H1 (cell line): ENCODE results near the gene CCL28. TPM values are rescaled to one million over a fixed set of nuclear protein-coding genes. Genes with fewer than 3 reads are reported as not detected.

Source experiments
- CTCF ChIA-PET: fragments of 300-600 bp; sonication (Branson Sonifier 250); formaldehyde crosslinking; loops from one replicate; lab custom pipeline; 2021; ENCODE audit not compliant: partially characterized antibody; lab: Charles Lee
- POLR2A ChIA-PET: fragments of 300-600 bp; sonication (Branson Sonifier 250); formaldehyde crosslinking; loops from one replicate; lab custom pipeline; 2021; ENCODE audit warnings: inconsistent platforms; ENCODE audit not compliant: partially characterized antibody; lab: Charles Lee
- DNase-seq, 2 experiments: peaks; one replicate each; pipeline versions ENCODE4 v3.0.0 to v3.0.0-alpha.2; 2010 to 2022; ENCODE audit warnings: low spot score in 2 of 2, low read depth in 1 of 2, mixed read lengths in 1 of 2
- FAIRE-seq: peaks from 2 replicates; lab custom pipeline; 2011; peaks lifted over from hg19 to GRCh38; lab: Jason Lieb, UNC
- H2AFZ ChIP-seq: 2 replicates; pipeline ENCODE4 v1.8.1; 2012; ENCODE audit warnings: low read length, inconsistent platforms
- H2AK5ac ChIP-seq: 2 replicates; pipeline ENCODE4 v1.6.1; 2013; ENCODE audit warnings: low read depth, low read length
- H2BK120ac ChIP-seq: replicated peaks from 2 replicates; pipeline ENCODE3; 2013; ENCODE audit warnings: low read depth, low read length, inconsistent platforms
- H2BK12ac ChIP-seq: 2 replicates; pipeline ENCODE4 v1.6.1; 2013; ENCODE audit warnings: low read depth, low read length
- H2BK15ac ChIP-seq: 2 replicates; pipeline ENCODE4 v1.6.1; 2013; ENCODE audit warnings: low read length
- H2BK20ac ChIP-seq: 2 replicates; pipeline ENCODE4 v1.6.1; 2013; ENCODE audit warnings: low read length
- H2BK5ac ChIP-seq: 2 replicates; pipeline ENCODE4 v1.6.1; 2013; ENCODE audit warnings: low read depth, low read length
- H3K14ac ChIP-seq: 2 replicates; pipeline ENCODE4 v1.6.1; 2013; ENCODE audit warnings: inconsistent platforms; ENCODE audit not compliant: insufficient read length
- H3K18ac ChIP-seq: 2 replicates; pipeline ENCODE4 v1.6.1; 2013; ENCODE audit warnings: low read length; ENCODE audit errors: extremely low read depth
- H3K23ac ChIP-seq: 2 replicates; pipeline ENCODE4 v1.6.1; 2013; ENCODE audit warnings: inconsistent platforms; ENCODE audit not compliant: insufficient read length
- H3K23me2 ChIP-seq: 2 replicates; pipeline ENCODE4 v1.6.1; 2013; ENCODE audit warnings: low read depth, low read length
- H3K27ac ChIP-seq: 2 replicates; pipeline ENCODE4 v1.6.1; 2011; ENCODE audit warnings: low read depth, low read length, inconsistent platforms
- H3K27me3 ChIP-seq, 4 experiments: replicated peaks in 1 of 4; 1 replicate in 1 of 4; 2 replicates in 3 of 4; pipeline versions ENCODE4 v1.6.1 to v1.8.1; 2011 to 2013; ENCODE audit warnings: low read length in 3 of 4, mild to moderate bottlenecking in 3 of 4, inconsistent platforms in 2 of 4, mixed read lengths in 2 of 4, moderate library complexity in 1 of 4; ENCODE audit not compliant: control insufficient read depth in 3 of 4, insufficient read depth in 3 of 4; ENCODE audit errors: extremely low read depth in 1 of 4
- H3K36me3 ChIP-seq, 4 experiments: 2 replicates each; pipeline versions ENCODE4 v1.6.1 to v1.8.1; 2011 to 2013; ENCODE audit warnings: mild to moderate bottlenecking in 4 of 4, low read length in 3 of 4, moderate library complexity in 2 of 4, control low read depth in 1 of 4, inconsistent platforms in 1 of 4; ENCODE audit not compliant: insufficient read depth in 4 of 4, control insufficient read depth in 2 of 4
- H3K4ac ChIP-seq: replicated peaks from 2 replicates; pipeline ENCODE3; 2013; ENCODE audit warnings: low read length, low read depth, mixed read lengths, inconsistent platforms; ENCODE audit not compliant: insufficient read length
- H3K4me1 ChIP-seq, 4 experiments: replicated peaks in 1 of 4; 1 replicate in 1 of 4; 2 replicates in 3 of 4; pipeline versions ENCODE4 v1.6.1 to v1.8.1; 2011 to 2013; ENCODE audit warnings: low read length in 3 of 4, inconsistent platforms in 2 of 4, mixed read lengths in 1 of 4; ENCODE audit not compliant: insufficient read depth in 4 of 4, control insufficient read depth in 3 of 4
- H3K4me2 ChIP-seq, 2 experiments: 2 replicates each; pipeline versions ENCODE4 v1.6.1 to v1.8.1; 2011 to 2013; ENCODE audit warnings: low read depth in 2 of 2, low read length in 2 of 2, control low read depth in 1 of 2, inconsistent platforms in 1 of 2, mild to moderate bottlenecking in 1 of 2; ENCODE audit not compliant: insufficient read depth in 1 of 2
- H3K4me3 ChIP-seq, 4 experiments: fragments of 200-600, 300-600 bp in 1 of 4; sonication (generic), shearing (Covaris generic), sonication (Bioruptor Twin) in 1 of 4; 2 replicates each; pipeline versions ENCODE4 v1.5.1 to v1.8.1; 2011 to 2016; ENCODE audit warnings: low read length in 4 of 4, low read depth in 3 of 4, control low read depth in 2 of 4, inconsistent platforms in 2 of 4, mild to moderate bottlenecking in 2 of 4, mixed read lengths in 1 of 4, moderate library complexity in 1 of 4; ENCODE audit not compliant: insufficient read depth in 2 of 4; ENCODE audit errors: extremely low read depth in 1 of 4
- H3K56ac ChIP-seq: replicated peaks from 2 replicates; pipeline ENCODE3; 2013; ENCODE audit warnings: low read depth, mild to moderate bottlenecking, mixed read lengths, low read length, inconsistent platforms; ENCODE audit not compliant: insufficient read length
- H3K79me1 ChIP-seq: 2 replicates; pipeline ENCODE4 v1.6.1; 2013; ENCODE audit warnings: low read depth, low read length, control low read depth
- H3K79me2 ChIP-seq, 2 experiments: 2 replicates each; pipeline versions ENCODE4 v1.6.1 to v1.8.1; 2012 to 2013; ENCODE audit warnings: low read length in 2 of 2, mild to moderate bottlenecking in 2 of 2, inconsistent platforms in 1 of 2; ENCODE audit not compliant: insufficient read depth in 2 of 2, control insufficient read depth in 1 of 2
- H3K9ac ChIP-seq, 4 experiments: replicated peaks in 1 of 4; 1 replicate in 1 of 4; 2 replicates in 3 of 4; pipeline versions ENCODE4 v1.6.1 to v1.8.1; 2011 to 2013; ENCODE audit warnings: low read depth in 3 of 4, low read length in 3 of 4, control low read depth in 2 of 4, mild to moderate bottlenecking in 2 of 4, moderate library complexity in 2 of 4, inconsistent platforms in 1 of 4; ENCODE audit errors: extremely low read depth in 1 of 4
- H3K9me3 ChIP-seq, 2 experiments: 2 replicates each; pipeline versions ENCODE4 v1.6.1 to v1.8.1; 2012 to 2013; ENCODE audit warnings: mild to moderate bottlenecking in 2 of 2, moderate library complexity in 2 of 2, control low read depth in 1 of 2, inconsistent platforms in 1 of 2, low read depth in 1 of 2, low read length in 1 of 2, mixed read lengths in 1 of 2; ENCODE audit not compliant: insufficient read depth in 2 of 2
- H4K20me1 ChIP-seq, 2 experiments: replicated peaks in 1 of 2; 2 replicates each; pipeline versions ENCODE3 to v1.8.1; 2011 to 2013; ENCODE audit warnings: inconsistent platforms in 2 of 2, low read length in 2 of 2, mild to moderate bottlenecking in 1 of 2; ENCODE audit not compliant: insufficient read depth in 2 of 2, control insufficient read depth in 1 of 2
- H4K5ac ChIP-seq: 2 replicates; pipeline ENCODE4 v1.6.1; 2013; ENCODE audit warnings: low read length, low read depth, mixed read lengths, inconsistent platforms; ENCODE audit not compliant: insufficient read length
- H4K8ac ChIP-seq: 2 replicates; pipeline ENCODE4 v1.8.0; 2013; ENCODE audit warnings: mild to moderate bottlenecking, moderate library complexity, low read length, inconsistent platforms; ENCODE audit not compliant: insufficient read depth; ENCODE audit errors: extremely low read depth
- H4K91ac ChIP-seq: replicated peaks from 2 replicates; pipeline ENCODE3; 2013; ENCODE audit warnings: low read length, mixed read lengths, inconsistent platforms; ENCODE audit not compliant: insufficient read length
- HDAC2 ChIP-seq, 2 experiments: fragments of 300-600 bp in 1 of 2; sonication (generic) in 1 of 2; IDR thresholded peaks; 2 replicates each; pipeline ENCODE4 v1.6.1; 2011 to 2012; ENCODE audit warnings: low read depth in 2 of 2, low read length in 2 of 2, mild to moderate bottlenecking in 2 of 2, moderate library complexity in 2 of 2, borderline replicate concordance in 1 of 2, inconsistent platforms in 1 of 2
- KDM1A ChIP-seq: fragments of 200-600, 300-600 bp; sonication (generic); IDR thresholded peaks from 2 replicates; pipeline ENCODE4 v1.7.1; 2016; ENCODE audit warnings: mild to moderate bottlenecking, low read length, borderline replicate concordance
- RBBP5 ChIP-seq: IDR thresholded peaks from 2 replicates; pipeline ENCODE4 v1.7.1; 2012; ENCODE audit warnings: low read depth, mild to moderate bottlenecking, inconsistent platforms, low read length, moderate library complexity, borderline replicate concordance
- RXRA ChIP-seq: IDR thresholded peaks from 2 replicates; pipeline ENCODE4 v1.6.1; 2011; ENCODE audit warnings: low read depth, mild to moderate bottlenecking, low read length, moderate library complexity; ENCODE audit not compliant: insufficient read depth
- SRF ChIP-seq: IDR thresholded peaks from 2 replicates; pipeline ENCODE4 v1.6.1; 2011; ENCODE audit warnings: mild to moderate bottlenecking, low read depth, low read length, moderate library complexity
- WGBS, 2 experiments: shearing (Covaris generic) in 1 of 2; methylation state at CpG; one replicate each; pipeline versions ENCODE4 v1.1.6 to v1.1.7; 2013 to 2015; ENCODE audit warnings: low lambda C conversion rate in 2 of 2, mixed read lengths in 2 of 2, inconsistent platforms in 1 of 2, low coverage in 1 of 2, missing lambda C conversion rate in 1 of 2; ENCODE audit not compliant: insufficient replicate concordance in 2 of 2, insufficient coverage in 1 of 2, insufficient read length in 1 of 2; ENCODE audit errors: extremely low coverage in 1 of 2, missing lambda C conversion rate in 1 of 2; 5-methylcytosine and 5-hydroxymethylcytosine counted together
- polyA plus RNA-seq, 7 experiments: library from polyadenylated mRNA; depleted of rRNA in 3 of 7; stranded (reverse) in 5 of 7; unstranded in 2 of 7; fragments of >200 nt in 5 of 7; fragments of 200-250 nt in 2 of 7; gene quantifications; 1 replicate in 5 of 7; 2 replicates in 1 of 7; 4 replicates in 1 of 7; pipeline versions ENCODE4 v1.2.1 to v1.2.3, GENCODE V29; 2011 to 2013; ENCODE audit warnings: missing spikeins in 2 of 7, mixed read lengths in 2 of 7
- total RNA-seq: library from RNA; stranded (reverse); fragmentation: NEBNext Ultra II Directional; extraction: Animal tissue kit (Norgen Biotek cat#: 25700); gene quantifications from 2 replicates; pipeline ENCODE4 v1.2.1, GENCODE V29; 2021
- TF ChIP-seq, protein P1 (sequence below), 3 experiments: IDR thresholded peaks; 1 replicate in 2 of 3; 2 replicates in 1 of 3; pipeline versions ENCODE4 v1.5.1 to v1.6.1; 2011; ENCODE audit warnings: low read length in 3 of 3, mild to moderate bottlenecking in 3 of 3, inconsistent platforms in 2 of 3, low read depth in 1 of 3, moderate library complexity in 1 of 3; ENCODE audit not compliant: insufficient read depth in 1 of 3; ENCODE audit errors: control extremely low read depth in 1 of 3
- TF ChIP-seq, protein P2 (sequence below): IDR thresholded peaks from 2 replicates; pipeline ENCODE4 v1.6.1; 2012; ENCODE audit warnings: inconsistent platforms

Gene CCL28
- total and polyA plus RNA-seq, 2 of the 8 experiments (the other 6 are each of a cell fraction or from before 2014, with no cell fraction given) = 0.95 TPM; not detected in 1

GRCh38 chr5:43353668-43354067 lies 58.5 kb downstream of the CCL28 start:
- H3K36me3 ChIP-seq = no peaks in the 10 kb centered on the region
- no peak for TF ChIP-seq SRF
- TF ChIP-seq, protein P1, sequence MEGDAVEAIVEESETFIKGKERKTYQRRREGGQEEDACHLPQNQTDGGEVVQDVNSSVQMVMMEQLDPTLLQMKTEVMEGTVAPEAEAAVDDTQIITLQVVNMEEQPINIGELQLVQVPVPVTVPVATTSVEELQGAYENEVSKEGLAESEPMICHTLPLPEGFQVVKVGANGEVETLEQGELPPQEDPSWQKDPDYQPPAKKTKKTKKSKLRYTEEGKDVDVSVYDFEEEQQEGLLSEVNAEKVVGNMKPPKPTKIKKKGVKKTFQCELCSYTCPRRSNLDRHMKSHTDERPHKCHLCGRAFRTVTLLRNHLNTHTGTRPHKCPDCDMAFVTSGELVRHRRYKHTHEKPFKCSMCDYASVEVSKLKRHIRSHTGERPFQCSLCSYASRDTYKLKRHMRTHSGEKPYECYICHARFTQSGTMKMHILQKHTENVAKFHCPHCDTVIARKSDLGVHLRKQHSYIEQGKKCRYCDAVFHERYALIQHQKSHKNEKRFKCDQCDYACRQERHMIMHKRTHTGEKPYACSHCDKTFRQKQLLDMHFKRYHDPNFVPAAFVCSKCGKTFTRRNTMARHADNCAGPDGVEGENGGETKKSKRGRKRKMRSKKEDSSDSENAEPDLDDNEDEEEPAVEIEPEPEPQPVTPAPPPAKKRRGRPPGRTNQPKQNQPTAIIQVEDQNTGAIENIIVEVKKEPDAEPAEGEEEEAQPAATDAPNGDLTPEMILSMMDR (IDR thresholded peaks at IDR 0.05; ENCODE audit: control extremely low read depth in 1 of 3, insufficient read depth in 1 of 3, low read depth in 1 of 3, low read length in 3 of 3) = no peak
- TF ChIP-seq RBBP5 = no peak
- TF ChIP-seq RXRA = no peak
- TF ChIP-seq, protein P2, sequence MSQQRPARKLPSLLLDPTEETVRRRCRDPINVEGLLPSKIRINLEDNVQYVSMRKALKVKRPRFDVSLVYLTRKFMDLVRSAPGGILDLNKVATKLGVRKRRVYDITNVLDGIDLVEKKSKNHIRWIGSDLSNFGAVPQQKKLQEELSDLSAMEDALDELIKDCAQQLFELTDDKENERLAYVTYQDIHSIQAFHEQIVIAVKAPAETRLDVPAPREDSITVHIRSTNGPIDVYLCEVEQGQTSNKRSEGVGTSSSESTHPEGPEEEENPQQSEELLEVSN = no peak
- TF ChIP-seq KDM1A = no peak
- no peak for TF ChIP-seq HDAC2 (IDR thresholded peaks at IDR 0.05; ENCODE audit: borderline replicate concordance in 1 of 2, low read depth in 2 of 2, low read length in 2 of 2)
- H2BK15ac ChIP-seq = no peak overlapping the region
- no peak for DNase-seq
- H2BK5ac ChIP-seq = no peak overlapping the region
- H3K23me2 ChIP-seq = no peaks in the 10 kb centered on the region
- H3K23ac ChIP-seq = no peak overlapping the region
- H2BK12ac ChIP-seq = no peak overlapping the region
- 100% methylated on average over 1 of the region's 1 CpG; no CpG with 5 or more reads in 1 of the 2 experiments for WGBS, 2 experiments
- no peak overlapping the region for H3K18ac ChIP-seq
- no peak overlapping the region for H4K5ac ChIP-seq
- H3K14ac ChIP-seq = no peak overlapping the region
- CTCF ChIA-PET = no interaction called here
- H3K9me3 ChIP-seq = no peaks in the 10 kb centered on the region
- H3K79me1 ChIP-seq = no peaks in the 10 kb centered on the region
- no peak overlapping the region for H4K8ac ChIP-seq
- H2AFZ ChIP-seq = 0 out of 2 replicates have a peak overlapping the region, but pooled peaks have one; percentile 49
- no peak overlapping the region for H3K4ac ChIP-seq
- H4K91ac ChIP-seq = no peak overlapping the region
- no peak overlapping the region for H3K4me3 ChIP-seq
- no peaks in the 10 kb centered on the region for H3K27me3 ChIP-seq
- no peak overlapping the region for H3K27ac ChIP-seq
- H3K79me2 ChIP-seq = no peaks in the 10 kb centered on the region
- POLR2A ChIA-PET = no interaction called here
- H3K9ac ChIP-seq = no peak overlapping the region
- no peak overlapping the region for H3K56ac ChIP-seq
- H2AK5ac ChIP-seq = no peak overlapping the region
- no peak overlapping the region for H2BK120ac ChIP-seq
- no peak overlapping the region for H2BK20ac ChIP-seq
- H3K4me2 ChIP-seq = no peak overlapping the region
- no peaks in the 10 kb centered on the region for H4K20me1 ChIP-seq
- H3K4me1 ChIP-seq = no peaks in the 10 kb centered on the region
- no peak for FAIRE-seq
